Epidermal melanocyte (primary cell): Measurements from ENCODE around the gene ZXDC.

ENCODE experiments used
- DNase-seq: peaks from one replicate; pipeline ENCODE4 v3.0.0; 2011; ENCODE audit warnings: low spot score; ENCODE audit not compliant: insufficient read length

ZXDC gene

DNA sequence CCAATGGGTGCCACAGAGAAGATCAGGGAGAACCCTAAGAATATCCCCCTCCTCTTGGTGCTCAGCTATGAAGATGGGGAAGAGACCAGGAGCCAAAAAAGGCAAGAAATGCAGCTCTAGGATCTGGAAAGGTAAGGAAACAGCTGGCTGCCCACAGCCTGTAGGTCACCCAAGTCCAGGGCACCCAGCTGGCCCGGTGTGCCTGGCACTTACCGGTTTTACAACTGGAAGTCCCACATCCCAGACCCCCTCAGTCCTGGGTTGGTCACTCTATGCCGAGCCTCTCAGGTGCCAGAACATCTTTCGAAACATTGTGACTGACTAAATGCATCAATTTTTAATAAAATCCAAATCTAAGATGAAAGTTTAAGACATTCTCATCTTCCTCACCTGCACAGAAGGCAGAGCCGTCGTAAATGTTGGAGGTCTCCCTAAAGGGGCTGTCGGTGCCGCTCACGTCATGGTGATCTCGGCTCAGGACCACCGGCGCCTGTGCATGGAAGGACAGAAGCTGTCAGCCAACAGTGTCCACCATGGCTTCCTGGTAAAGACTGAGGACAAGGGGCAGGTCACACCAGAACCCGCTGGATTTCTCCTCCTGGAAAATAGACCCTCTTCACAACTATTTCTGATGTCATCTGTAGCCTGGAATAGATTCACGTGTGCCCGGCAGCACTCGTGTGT is 13.3 kb upstream of the ZXDC start:
- no peak for DNase-seq

- no peak for DNase-seq
Observed at GRCh38 chr3:126488185-126488584, 12.5 kb upstream of the ZXDC start.

DNA sequence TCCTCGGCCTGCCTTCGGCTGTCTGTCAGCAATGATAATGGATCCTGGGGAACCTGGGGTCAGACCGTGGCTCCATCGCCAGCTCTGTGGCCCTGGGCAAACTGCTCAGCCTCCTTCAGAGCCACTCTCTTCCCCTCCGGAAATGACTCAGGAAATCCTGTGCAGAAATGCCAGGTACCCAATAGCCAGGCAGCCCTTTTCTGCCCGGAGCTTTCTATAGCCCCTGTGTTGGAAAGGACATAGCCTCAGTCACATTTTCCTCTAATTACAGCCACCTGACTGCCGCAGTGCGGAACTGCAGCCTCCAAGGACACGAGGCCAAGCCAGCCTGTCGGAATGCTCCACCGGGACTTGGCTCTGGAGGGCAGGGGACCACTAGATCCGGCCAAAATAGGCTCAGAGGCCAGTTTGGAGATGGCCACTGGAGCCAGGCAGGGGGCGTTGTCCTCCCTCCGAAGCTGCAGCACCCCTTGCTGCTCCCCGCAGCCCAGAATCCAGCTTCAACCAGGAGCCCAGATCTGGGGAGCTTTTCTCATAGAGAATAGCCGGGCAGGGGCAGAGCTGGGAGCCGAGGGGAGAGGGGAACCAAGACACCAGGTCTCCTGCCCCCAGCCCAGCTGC is 11.6 kb upstream of the ZXDC start:
- DNase-seq = no peak

GRCh38 chr3:126486360-126486847 is 10.7 kb upstream of the ZXDC start:
- no peak for DNase-seq

DNA sequence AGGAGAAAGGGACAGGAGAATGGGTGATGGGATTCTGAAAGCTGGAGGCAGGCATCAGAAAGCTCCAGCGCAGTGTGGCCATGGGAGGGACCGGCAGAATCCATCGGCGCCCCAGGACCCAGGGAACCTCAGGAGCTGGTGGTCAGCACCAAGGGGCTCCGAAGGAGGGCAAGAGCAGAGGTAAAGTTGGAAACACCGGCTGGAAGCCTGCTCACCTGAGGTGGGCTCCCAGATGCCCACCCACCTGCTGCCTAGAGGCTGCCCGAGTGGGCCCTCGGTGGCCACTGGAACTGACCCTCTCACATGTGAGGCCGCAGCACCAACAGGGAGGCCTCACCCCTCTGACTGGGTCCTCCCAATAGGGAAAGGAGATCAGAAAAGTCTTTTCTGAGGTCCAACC is 10.3 kb upstream of the ZXDC start:
- no peak for DNase-seq

DNA sequence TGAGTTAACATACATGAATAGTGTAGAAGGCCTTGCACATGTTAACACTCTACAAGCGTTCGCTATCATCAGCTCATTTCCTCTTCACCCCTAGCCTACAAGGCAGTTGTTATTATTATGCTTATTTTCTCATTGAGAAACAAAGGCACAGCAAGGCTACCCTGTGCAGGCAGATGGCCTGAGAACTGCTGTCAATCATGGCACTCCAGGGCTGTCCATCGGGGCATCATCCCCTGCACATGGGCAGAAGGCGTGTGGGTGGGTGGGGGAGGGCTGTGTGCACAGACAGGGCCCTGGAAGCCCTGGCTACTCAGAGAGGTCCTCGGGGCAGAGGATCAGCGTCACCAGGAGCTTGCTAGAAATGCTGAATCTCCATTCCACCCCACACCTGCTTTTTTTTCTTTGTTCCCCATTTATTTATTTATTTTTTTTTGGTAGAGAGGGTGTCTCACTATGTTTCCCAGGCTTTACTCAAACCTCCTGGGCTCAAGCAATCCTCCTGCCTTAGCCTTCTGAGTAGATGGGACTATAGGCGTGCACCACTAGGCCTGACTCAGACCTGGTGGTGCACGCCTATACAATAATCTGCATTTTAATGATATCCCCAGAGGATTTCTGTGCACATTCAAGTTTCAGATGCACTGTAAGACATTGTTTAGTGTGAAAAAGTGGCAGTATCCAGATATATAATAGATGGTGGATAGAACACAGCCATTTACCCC is 9.6 kb upstream of the ZXDC start:
- no peak for DNase-seq

DNA sequence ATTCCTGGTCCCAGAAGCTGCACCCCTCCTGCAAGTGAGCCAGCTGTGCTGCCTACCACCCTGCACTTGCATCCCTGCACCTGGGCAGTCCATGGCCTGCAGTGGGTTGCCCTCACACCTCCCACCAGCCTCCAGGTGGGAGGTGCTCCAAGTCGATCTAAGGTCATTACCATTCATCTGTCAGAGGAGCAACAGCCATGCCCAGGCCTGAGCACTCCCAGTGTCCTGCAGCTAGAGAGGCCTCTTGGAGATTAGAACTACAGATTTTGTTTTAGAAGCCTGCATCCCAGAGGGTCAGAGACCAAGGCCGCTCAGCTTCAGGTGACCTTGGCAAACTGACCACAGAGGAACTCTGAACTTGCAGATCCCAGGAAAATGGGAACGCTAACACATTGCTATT is 9.0 kb upstream of the ZXDC start:
- no peak for DNase-seq

- DNase-seq = no peak
Observed at GRCh38 chr3:126484148-126484547, 8.5 kb upstream of the ZXDC start.

DNA sequence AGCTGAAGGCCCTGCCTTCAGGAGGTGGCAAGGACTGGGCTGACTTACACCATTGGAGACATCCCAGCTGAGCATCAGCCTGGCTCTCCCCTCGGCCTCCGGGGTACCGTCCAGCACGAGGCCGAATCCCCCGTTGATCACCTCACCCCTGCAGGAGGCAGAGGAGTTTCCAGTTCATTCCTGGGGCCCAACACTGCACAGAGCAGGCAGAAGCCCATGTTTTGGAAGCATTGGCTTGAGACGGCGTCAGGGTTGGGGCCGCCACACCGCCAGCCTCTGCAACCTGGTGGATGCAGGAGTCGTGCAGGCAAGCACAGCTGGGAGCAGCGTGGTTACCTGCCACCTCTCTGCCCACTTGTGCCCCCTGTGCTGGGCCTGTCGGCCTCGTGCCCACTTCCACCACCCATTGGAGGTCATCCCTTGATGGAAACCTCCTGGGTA is 7.7 kb upstream of the ZXDC start:
- no peak for DNase-seq

DNA sequence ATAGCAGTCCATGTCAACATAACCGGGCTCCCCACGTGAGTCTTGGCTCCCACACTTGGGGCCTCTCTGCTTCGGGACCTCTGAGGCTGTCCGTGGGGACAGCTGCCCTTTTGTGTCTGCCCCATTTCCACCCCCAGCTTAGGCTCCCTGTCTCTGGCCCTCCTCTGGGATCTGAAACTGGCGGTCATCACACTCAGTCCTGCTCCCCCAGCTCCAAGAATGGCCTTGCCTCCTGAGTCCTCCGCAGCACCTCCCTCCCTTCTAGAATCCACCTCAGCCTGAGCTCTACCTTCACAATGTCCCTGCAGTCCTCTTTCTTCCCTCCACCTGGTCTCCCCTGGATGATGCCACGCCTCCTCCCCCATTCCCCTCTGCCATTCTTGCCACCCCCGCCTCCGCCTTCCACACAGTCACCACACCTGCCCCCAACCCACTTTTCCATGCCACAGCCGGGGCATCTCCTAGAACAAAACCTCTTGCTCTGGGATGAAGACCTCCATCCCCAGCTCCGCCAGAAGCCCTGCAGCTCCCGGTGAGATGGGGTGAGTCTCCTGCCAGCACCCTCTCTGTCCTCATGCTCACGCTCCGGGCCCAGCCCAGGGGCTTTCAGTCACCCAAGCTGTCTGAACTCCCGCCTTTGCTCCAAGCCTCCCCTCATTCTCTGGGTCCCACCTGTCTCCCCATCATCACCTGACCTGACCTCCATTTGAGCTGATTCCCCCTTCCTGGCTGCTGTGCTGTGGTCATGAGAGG is 7.0 kb upstream of the ZXDC start:
- no peak for DNase-seq

DNA sequence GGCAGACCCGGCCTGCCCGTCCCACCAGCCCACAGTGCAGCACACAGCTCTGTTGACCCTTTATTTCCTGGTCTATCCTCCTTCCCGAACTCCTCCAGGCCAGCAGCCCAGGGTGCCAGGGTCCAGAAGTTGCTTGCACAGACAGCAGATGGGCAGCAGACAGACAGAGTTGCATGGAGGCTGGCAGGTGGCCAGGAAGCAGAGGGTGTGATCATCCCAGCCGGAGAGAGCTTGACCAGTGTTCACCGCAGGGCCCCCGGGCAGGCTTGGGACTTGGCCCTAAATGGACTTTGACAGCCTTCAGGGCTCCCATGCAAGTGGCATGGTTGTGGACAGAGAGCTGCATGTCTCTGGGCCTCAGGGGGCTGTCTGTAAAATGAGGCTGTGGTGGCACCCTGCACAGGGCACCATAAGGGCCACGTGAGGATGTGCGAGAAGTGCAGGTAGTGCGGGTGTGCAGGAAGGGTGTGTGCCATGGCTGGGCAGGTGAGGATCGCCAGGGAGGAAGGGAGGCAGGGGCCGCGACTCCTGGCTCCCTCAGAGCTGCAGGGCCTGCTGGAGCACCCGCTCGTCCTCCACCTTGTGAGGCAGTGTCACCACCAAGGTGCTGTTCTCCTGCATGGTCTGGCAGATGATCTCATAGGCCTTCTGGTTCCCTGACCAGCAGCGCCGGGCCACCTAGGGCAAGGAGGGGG is 6.3 kb upstream of the ZXDC start:
- DNase-seq = no peak

DNA sequence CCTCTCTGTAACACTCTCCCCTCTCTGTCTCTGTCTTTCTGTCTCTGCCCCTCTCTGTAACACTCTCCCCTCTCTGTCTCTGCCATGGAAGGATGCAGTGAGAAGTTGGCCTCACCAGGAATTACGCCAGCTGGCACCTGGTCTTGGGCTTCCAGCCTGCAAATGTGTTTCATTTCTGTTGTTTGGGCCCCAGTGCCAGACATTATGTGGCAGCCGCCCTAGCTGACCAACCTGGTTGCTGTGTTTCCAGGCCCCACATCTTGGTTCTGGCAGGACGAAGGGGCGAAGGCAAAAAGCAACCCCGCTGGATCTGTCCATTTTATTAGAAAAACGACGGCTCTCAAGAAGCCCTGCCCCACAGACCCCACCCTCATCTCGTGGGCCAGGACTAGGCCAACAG is 5.2 kb upstream of the ZXDC start:
- no peak for DNase-seq

DNA sequence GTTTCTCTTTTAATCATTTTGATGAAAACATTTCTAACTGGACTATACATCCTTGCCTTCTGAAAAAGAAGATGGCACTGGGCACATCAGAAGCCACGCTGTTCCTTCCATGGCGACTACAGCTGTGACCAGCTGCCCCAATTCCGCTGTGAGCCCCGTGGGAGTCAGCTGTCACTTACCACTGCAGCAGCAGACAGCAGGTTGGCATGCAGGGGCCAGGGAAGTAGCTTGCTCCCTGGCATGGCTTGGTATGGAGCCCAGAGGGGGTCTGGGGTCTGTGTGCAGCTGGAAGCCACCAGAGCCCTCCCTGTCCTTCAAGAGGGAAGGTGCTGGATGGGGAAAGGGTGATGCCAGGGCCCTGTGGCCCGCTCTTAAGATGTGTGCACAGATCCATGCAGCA is 4.5 kb upstream of the ZXDC start:
- DNase-seq = no peak

GRCh38 chr3:126479642-126480041 is 4.0 kb upstream of the ZXDC start:
- DNase-seq = no peak

DNA sequence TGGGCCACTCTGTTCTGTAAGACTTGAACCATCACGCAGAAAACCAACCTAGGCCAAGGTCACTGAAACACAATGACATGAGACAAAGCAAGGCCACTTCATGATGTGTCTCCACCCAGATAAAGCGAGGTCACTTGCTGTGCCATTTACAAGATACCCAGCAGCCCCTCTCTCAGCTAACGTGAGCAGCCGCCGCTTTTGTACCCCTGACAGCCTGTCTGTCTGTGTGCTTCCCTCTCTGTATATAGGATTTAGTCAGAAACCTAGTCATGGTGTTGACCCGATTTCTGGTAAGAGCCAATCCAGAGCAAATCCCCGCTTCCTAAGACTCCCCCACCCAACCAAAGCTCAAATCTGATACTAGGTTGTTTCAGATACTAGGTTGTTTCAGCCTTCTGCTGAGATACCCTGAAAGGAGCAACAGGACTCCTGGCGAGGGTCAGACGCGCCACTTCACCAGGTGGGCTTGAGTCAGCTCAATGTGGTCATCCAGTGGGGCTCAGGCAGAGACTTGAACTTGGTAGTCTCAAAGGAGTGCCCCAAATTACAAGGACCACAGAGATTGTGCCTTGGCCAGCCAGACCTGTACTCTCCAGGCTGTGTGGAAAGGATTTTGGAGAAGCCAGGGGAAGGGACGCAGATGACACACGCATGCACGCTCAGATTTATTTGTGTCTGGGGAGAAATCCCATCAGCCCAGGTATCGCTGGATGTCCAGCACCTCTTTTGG is 3.1 kb upstream of the ZXDC start:
- no peak for DNase-seq

- DNase-seq = no peak
Observed at GRCh38 chr3:126477061-126477380, 1.3 kb upstream of the ZXDC start.

GRCh38 chr3:126476166-126477060 is 722 bp upstream of the ZXDC start:
- no peak for DNase-seq

- no peak for DNase-seq
Observed at GRCh38 chr3:126474498-126475412, 936 bp downstream of the ZXDC start.
